Hematopoietic multipotent progenitor cell treated with erythropoietin and hydrocortisone succinate and interleukin-3 and kit ligand, for 6 days (in vitro differentiated cells): ENCODE results near the gene SLC6A11.

Experiments used
- DNase-seq: peaks from one replicate; pipeline ENCODE4 v3.0.0-alpha.2; 2015

Gene SLC6A11

DNA sequence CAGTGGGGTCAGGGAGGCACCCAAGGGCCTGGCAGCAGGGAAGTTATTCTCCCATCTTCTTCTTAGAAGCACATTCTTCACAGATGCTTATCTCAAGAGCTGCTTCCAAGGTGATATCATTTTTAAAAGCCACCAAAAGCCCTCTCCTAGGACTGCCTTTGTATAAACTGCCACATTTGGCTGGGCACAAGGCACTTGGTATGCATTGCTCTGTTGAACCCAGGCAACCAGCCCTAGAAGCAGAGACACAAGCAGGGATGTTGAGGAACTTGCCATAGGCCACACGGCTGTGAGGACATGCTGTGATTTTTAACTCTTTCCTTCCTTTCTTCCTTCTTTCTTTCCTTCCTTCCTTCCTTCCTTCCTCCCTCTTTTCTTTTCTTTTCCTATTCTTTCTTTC is 169.2 kb downstream of the SLC6A11 start:
- DNase-seq, result no peak

DNA sequence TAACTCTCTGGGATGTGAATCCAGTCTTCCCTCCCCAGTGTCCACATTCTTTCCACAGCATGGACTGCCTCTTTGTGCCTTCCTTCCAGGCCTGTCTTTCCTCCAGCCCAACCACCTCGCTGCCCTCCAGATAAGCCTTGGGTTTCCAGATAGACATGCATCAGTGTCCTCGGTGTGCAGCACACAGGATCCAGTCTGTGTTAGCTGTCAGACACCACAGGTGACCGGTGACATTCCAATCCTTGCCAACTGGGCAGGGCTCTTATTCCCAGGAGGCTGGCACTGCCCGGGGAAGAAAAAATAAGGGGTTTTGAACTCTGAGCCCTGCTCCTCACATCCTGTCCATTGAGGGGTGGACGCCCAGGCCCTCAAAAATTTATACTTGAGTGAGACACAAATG is 170.6 kb downstream of the SLC6A11 start:
- no peak for DNase-seq

DNA sequence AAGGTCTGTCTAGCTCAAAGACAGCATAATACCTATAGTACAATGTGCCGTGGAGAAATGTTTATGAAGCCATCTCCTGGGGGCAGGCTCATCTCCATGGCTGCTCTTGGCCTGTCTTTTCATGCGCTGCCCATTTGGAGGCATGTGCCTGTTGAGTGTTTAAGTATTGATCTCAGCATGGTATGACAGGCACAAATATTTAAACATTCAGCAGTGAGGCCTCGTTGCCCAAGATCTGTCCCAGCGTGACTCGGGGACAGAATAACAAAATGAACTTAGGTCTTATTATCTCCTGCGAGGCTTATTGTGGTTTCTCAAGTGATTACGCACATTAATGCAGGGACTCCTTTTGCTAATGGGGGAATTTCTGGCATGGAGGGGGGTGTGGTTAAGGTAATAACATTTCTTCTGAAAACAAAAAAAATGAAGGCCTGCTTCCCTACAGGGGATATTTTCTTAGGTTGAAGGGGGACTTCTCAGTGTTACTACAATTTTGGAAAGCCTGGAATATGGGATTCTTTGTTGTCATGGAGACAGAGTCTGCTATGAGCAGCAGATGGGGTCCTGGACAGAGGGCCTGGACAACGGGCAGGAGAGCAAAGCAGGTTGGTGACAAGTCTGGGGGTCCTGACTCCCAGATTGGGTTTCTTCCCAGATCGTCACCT is 172.1 kb downstream of the SLC6A11 start:
- DNase-seq, result no peak

DNA sequence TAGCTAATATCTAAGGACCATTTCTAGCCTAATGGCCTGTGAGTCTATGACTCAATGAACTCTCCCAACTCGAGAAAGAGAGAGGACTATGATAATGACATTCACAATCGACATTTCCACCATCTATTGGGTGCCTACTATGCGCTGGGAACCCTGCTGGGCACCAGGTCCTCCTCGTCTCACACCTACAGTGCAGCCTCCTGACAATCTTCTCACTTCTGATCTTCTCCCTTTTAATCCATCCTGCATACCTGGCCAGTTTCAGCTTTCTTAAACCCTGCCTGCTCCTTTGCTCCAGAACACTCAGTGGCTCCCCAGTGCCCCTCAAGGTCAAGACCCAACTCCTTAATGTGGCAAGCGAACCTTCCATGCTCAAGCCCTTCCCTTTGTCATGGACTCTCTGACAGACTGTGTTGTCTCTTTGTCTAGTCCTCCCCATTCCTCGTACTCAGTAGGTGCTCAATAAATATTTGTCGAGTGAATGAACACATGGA is 173.0 kb downstream of the SLC6A11 start:
- DNase-seq, result no peak
